Measurements from ENCODE around the gene TMOD1.

DNA sequence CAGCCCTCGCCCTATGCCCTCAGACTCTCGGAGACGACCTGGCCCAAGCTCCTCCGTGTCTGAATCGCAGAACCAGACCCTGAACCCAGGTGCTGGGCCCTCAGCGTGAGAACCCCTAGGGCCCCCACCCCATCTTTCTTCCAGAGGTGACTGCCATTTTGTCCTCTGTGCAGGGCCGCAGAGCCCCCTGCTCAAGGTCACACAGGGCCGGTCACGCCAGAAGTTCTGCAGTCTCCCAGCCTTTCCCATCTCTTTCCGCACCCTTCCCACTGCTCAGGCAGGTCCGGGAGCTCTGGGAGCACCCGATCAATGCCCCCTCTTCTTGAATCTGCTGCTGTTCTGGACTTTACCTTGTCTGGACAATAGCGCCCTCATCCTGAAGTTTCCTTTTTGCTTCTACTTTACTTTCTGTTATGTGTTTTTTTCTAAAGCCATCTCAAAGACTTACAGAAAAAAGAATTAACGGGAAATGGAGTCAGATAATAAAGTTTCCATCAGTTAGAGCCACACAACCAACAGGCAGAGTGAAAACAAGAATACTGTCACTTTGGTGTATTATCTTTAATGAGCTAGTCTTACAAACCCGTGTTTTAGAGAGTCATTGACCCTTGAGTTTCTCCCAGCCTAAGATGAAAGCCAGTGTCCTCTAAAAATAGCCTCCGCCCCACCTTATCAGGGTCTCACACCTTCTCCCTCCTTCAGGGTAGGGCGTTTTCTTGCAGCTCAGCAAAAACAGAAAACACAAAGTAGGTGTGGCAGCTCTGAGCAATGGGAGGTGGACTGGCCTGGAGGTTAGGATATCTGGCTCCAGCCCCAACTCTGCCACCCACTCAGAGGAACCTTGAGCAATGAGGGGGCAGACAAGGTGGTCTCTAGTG is 1.8 kb downstream of the TMOD1 start:
- TF ChIP-seq, protein P1, sequence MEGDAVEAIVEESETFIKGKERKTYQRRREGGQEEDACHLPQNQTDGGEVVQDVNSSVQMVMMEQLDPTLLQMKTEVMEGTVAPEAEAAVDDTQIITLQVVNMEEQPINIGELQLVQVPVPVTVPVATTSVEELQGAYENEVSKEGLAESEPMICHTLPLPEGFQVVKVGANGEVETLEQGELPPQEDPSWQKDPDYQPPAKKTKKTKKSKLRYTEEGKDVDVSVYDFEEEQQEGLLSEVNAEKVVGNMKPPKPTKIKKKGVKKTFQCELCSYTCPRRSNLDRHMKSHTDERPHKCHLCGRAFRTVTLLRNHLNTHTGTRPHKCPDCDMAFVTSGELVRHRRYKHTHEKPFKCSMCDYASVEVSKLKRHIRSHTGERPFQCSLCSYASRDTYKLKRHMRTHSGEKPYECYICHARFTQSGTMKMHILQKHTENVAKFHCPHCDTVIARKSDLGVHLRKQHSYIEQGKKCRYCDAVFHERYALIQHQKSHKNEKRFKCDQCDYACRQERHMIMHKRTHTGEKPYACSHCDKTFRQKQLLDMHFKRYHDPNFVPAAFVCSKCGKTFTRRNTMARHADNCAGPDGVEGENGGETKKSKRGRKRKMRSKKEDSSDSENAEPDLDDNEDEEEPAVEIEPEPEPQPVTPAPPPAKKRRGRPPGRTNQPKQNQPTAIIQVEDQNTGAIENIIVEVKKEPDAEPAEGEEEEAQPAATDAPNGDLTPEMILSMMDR (conservative IDR thresholded peaks at IDR 0.05; ENCODE audit: low read depth in 2 of 2) = peak; percentile 34 to 49
- no peak for TF ChIP-seq REST (IDR thresholded peaks at IDR 0.05; ENCODE audit: unreplicated experiment)
- no peak for TF ChIP-seq POLR2AphosphoS5 (IDR thresholded peaks at IDR 0.05; ENCODE audit: low read depth)
- TF ChIP-seq EZH2 (IDR thresholded peaks at IDR 0.05; ENCODE audit: low read depth, unreplicated experiment) = peak; percentile 49
- no peak for TF ChIP-seq EZH2phosphoT487 (IDR thresholded peaks at IDR 0.05; ENCODE audit: unreplicated experiment)
- no peak for TF ChIP-seq STAT1 (IDR thresholded peaks at IDR 0.05; ENCODE audit: unreplicated experiment)
- no peak for TF ChIP-seq NANOG (IDR thresholded peaks at IDR 0.05; ENCODE audit: borderline replicate concordance)
- no peak for TF ChIP-seq CREB1 (CRISPR knock-in tag; IDR thresholded peaks at IDR 0.05; ENCODE audit: low read depth)
- TF ChIP-seq JUNB (IDR thresholded peaks at IDR 0.05; ENCODE audit: unreplicated experiment) = no peak
- TF ChIP-seq ETS1 (IDR thresholded peaks at IDR 0.05) = no peak
- no peak for TF ChIP-seq ZNF114 (CRISPR knock-in tag; IDR thresholded peaks at IDR 0.05)
- no peak for TF ChIP-seq ZNF331 (CRISPR knock-in tag; IDR thresholded peaks at IDR 0.05; ENCODE audit: low read depth)

All from GM23338 (cell line).